ENCODE results near the gene MAPKAPK5. TPM values are rescaled to one million over a fixed set of nuclear protein-coding genes. Genes with fewer than 3 reads are reported as not detected.

The MAPKAPK5 gene
- polyA plus RNA-seq, 1 experiment: 33.5 TPM

- ChIA-PET CTCF (no interaction called here), POLR2A (no interaction called here)
- no peak for DNase-seq (ENCODE audit: low read depth, low spot score)
- Histone ChIP-seq H3K27me3 (ENCODE audit: control insufficient read depth, insufficient read depth, low read length) (no peaks in the 10 kb centered on the region), H3K9me3 (ENCODE audit: control insufficient read depth, insufficient read depth, low read length) (no peaks in the 10 kb centered on the region; the same call in 1 of the 2 replicates), H3K4me3 (ENCODE audit: low read depth, low read length) (no peak overlapping the region), H3K27ac (ENCODE audit: low read depth, low read length) (no peak overlapping the region)
- no peak for TF ChIP-seq CTCF (IDR thresholded peaks at IDR 0.05; ENCODE audit: low read depth, low read length)
Observed at GRCh38 chr12:111838353-111838752, 3.7 kb upstream of the MAPKAPK5 start.

GRCh38 chr12:111840807-111841206, 1.2 kb upstream of the MAPKAPK5 start:
- Histone ChIP-seq H3K4me3 (ENCODE audit: low read depth, low read length) (peak overlapping the region; percentile 98), H3K27ac (ENCODE audit: low read depth, low read length) (no peak overlapping the region), H3K9me3 (ENCODE audit: control insufficient read depth, insufficient read depth, low read length) (no peaks in the 10 kb centered on the region), H3K27me3 (ENCODE audit: control insufficient read depth, insufficient read depth, low read length) (no peaks in the 10 kb centered on the region)
- no peak for DNase-seq (ENCODE audit: low read depth, low spot score)
- POLR2A ChIA-PET: no interaction called here
- CTCF ChIA-PET: interaction anchor here (0.9 kb wide), 1 partner anchor 28 kb away, joined by 3 read pairs; no protein-coding TSS in a partner anchor
- no peak for TF ChIP-seq CTCF (IDR thresholded peaks at IDR 0.05; ENCODE audit: low read depth, low read length)

DNA sequence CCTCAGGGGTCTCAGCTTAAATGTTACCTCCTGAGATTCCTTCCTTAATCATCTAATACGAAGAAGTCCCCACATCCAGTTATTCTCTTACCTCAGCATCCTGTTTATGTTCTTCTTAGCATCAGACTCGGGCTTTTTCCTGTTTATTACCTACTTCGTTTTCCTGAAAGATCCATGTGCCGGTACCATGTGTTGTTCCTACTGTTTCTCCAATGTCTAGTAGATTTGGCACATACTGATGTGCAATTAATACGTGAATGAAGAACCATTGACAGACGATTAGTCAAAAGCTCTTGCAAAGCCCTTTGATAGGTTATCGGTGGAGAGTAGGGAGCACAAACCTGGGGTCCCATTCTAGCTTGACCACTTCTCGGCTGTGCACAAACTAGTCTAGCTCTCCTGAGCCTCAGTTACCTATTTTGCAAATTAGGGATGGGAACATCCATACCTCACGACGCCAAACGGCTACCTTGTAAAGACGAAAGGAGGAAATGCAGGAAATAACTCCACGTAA, 735 bp upstream of the MAPKAPK5 start:
- H3K27ac ChIP-seq (ENCODE audit: low read depth, low read length): peak overlapping the region; percentile 75
- ChIA-PET CTCF (no interaction called here), POLR2A (no interaction called here)
- H3K9me3 ChIP-seq (ENCODE audit: control insufficient read depth, insufficient read depth, low read length): no peaks in the 10 kb centered on the region
- DNase-seq (ENCODE audit: low read depth, low spot score): no peak
- H3K4me3 ChIP-seq (ENCODE audit: low read depth, low read length): peak overlapping the region; percentile 98
- TF ChIP-seq CTCF (IDR thresholded peaks at IDR 0.05; ENCODE audit: low read depth, low read length): no peak
- no peaks in the 10 kb centered on the region for H3K27me3 ChIP-seq (ENCODE audit: control insufficient read depth, insufficient read depth, low read length)

DNA sequence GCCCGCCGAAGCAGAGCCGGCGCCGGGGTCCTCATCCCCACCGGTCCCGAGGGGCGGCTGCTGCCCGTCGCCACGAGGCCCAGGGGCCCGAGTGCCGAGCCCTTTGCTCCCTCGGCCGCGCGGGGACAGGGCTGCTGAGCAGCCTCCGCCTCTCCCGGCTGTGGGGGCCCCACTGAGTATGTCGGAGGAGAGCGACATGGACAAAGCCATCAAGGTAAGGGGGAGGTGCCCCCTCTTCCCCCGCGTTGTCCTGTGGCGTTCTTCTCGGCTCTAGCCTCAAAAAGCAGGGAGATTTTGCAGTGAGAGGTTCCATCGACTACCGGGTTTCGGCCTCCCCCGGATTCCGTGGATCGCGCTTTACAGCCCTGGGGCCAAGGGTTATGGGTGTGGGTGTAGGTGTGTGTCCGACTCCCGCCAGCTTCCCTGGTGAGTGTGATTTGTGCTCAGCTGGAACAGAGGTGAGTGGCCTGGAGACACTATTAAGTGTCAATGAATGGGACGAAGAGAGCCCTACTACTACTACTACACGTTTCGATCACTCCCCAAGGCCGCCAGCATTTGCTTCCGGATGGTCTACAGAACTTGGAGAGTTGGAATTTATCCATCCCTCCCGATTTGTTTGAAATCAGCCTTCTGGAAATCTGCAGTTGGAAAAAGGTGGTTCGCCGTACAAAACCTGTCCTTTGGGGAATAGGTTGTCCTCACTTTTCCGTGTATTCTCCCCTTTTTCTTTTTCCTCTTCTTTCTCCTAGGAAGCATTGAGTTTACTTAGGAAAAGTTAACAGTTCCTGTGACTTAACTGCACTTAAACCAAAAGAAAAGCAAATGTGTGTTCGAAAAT, 748 bp downstream of the MAPKAPK5 start:
- peak overlapping the region; percentile 52 for H3K27ac ChIP-seq (ENCODE audit: low read depth, low read length)
- no peak for DNase-seq (ENCODE audit: low read depth, low spot score)
- H3K9me3 ChIP-seq (ENCODE audit: control insufficient read depth, insufficient read depth, low read length): no peaks in the 10 kb centered on the region
- POLR2A ChIA-PET: no interaction called here
- H3K27me3 ChIP-seq (ENCODE audit: control insufficient read depth, insufficient read depth, low read length): no peaks in the 10 kb centered on the region
- CTCF ChIA-PET: no interaction called here
- peak overlapping the region; percentile 98 for H3K4me3 ChIP-seq (ENCODE audit: low read depth, low read length)
- TF ChIP-seq CTCF (IDR thresholded peaks at IDR 0.05; ENCODE audit: low read depth, low read length): no peak

GRCh38 chr12:111846016-111846415, 4.0 kb downstream of the MAPKAPK5 start:
- no peak for TF ChIP-seq CTCF (IDR thresholded peaks at IDR 0.05; ENCODE audit: low read depth, low read length)
- DNase-seq (ENCODE audit: low read depth, low spot score): no peak
- Histone ChIP-seq H3K4me3 (ENCODE audit: low read depth, low read length) (no peak overlapping the region), H3K27ac (ENCODE audit: low read depth, low read length) (peak overlapping the region; percentile 31), H3K27me3 (ENCODE audit: control insufficient read depth, insufficient read depth, low read length) (no peaks in the 10 kb centered on the region), H3K9me3 (ENCODE audit: control insufficient read depth, insufficient read depth, low read length) (peaks cover 5% of the 10 kb centered on the region)
- POLR2A ChIA-PET: no interaction called here
- CTCF ChIA-PET: no interaction called here

Measured in AG04450 (cell line).